GM12878 (cell line): ENCODE measurements around the gene HNF4A. TPM values are rescaled to one million over a fixed set of nuclear protein-coding genes. Genes with fewer than 3 reads are reported as not detected.

ENCODE experiments used
- ATAC-seq: fragments of 200-7000 bp; cut with Tn5 transposase; 3 replicates; pipeline ENCODE4 v1.9.1; 2020; ENCODE audit warnings: mild to moderate bottlenecking, moderate library complexity
- BruUV-seq: library from RNA; stranded (reverse); fragments of 400-500 nt; replicated peaks from 2 replicates; lab custom pipeline; 2021; lab: Mats Ljungman, UMichigan
- CTCF ChIA-PET: fragments of 300-600 bp; sonication (Branson Sonifier 250); formaldehyde crosslinking; extraction: SDS; loops from one replicate; lab custom pipeline; 2021; ENCODE audit warnings: inconsistent platforms; lab: Yijun Ruan, JAX
- POLR2A ChIA-PET: fragments of 350-600 bp; formaldehyde crosslinking; extraction: SDS; loops from one replicate; lab custom pipeline; 2021; ENCODE audit warnings: inconsistent platforms; lab: Charles Lee
- RAD21 ChIA-PET: fragments of 300-600 bp; sonication (Branson Sonifier 250); formaldehyde crosslinking; loops from one replicate; lab custom pipeline; 2023; ENCODE audit warnings: antibody characterized with exemption; ENCODE audit not compliant: unreplicated experiment; lab: Charles Lee
- SMC1A ChIA-PET: fragments of 300-600 bp; sonication (Branson Sonifier 250); formaldehyde crosslinking; loops from one replicate; lab custom pipeline; 2023; ENCODE audit not compliant: unreplicated experiment, uncharacterized antibody; lab: Charles Lee
- DNase-seq: peaks from one replicate; pipeline ENCODE4 v3.0.0-alpha.2; 2011; ENCODE audit warnings: low read depth, low spot score
- FAIRE-seq: peaks from 3 replicates; lab custom pipeline; 2011; peaks lifted over from hg19 to GRCh38; lab: Jason Lieb, UNC
- H2AFZ ChIP-seq: 2 replicates; pipeline ENCODE4 v1.6.0; 2011; ENCODE audit warnings: low read depth, low read length, control low read depth; ENCODE audit not compliant: control insufficient read depth
- H3K27ac ChIP-seq: 2 replicates; pipeline ENCODE4 v1.5.1; 2011; ENCODE audit warnings: control low read depth; ENCODE audit not compliant: control insufficient read depth, insufficient read depth
- H3K27me3 ChIP-seq, 2 experiments: replicated peaks in 1 of 2; 2 replicates each; pipeline versions ENCODE4 v1.6.0 to v1.6.1; 2011; ENCODE audit warnings: low read length in 1 of 2; ENCODE audit not compliant: control insufficient read depth in 2 of 2, insufficient read depth in 2 of 2
- H3K36me3 ChIP-seq, 2 experiments: 2 replicates each; pipeline ENCODE4 v1.5.1; 2011; ENCODE audit warnings: low read length in 1 of 2; ENCODE audit not compliant: control insufficient read depth in 2 of 2, insufficient read depth in 2 of 2
- H3K4me1 ChIP-seq: 2 replicates; pipeline ENCODE4 v1.6.1; 2011; ENCODE audit warnings: mild to moderate bottlenecking, low read length, moderate library complexity, mixed read lengths; ENCODE audit not compliant: control insufficient read depth, insufficient read depth
- H3K4me2 ChIP-seq: 2 replicates; pipeline ENCODE4 v1.6.0; 2011; ENCODE audit warnings: control low read depth; ENCODE audit not compliant: control insufficient read depth, insufficient read depth
- H3K4me3 ChIP-seq: fragments of 200-600 bp; sonication (generic); 2 replicates; pipeline ENCODE4 v1.5.1; 2016
- H3K79me2 ChIP-seq: 2 replicates; pipeline ENCODE4 v1.6.0; 2011; ENCODE audit warnings: low read length; ENCODE audit not compliant: control insufficient read depth, insufficient read depth
- H3K9ac ChIP-seq: 2 replicates; pipeline ENCODE4 v1.8.0; 2011; ENCODE audit warnings: low read length, control low read depth, mixed read lengths; ENCODE audit not compliant: control insufficient read depth, insufficient read depth
- H3K9me3 ChIP-seq: replicated peaks from 3 replicates; pipeline ENCODE4 v1.5.1; 2011; ENCODE audit warnings: mild to moderate bottlenecking, low read length; ENCODE audit not compliant: control insufficient read depth, insufficient read depth
- H4K20me1 ChIP-seq: 2 replicates; pipeline ENCODE4 v1.6.0; 2011; ENCODE audit not compliant: control insufficient read depth, insufficient read depth
- ASH2L ChIP-seq: fragments of 300-600, 200-600 bp; sonication (generic); IDR thresholded peaks from 2 replicates; pipeline ENCODE4 v1.6.1; 2017; ENCODE audit warnings: low read depth, mild to moderate bottlenecking, borderline replicate concordance
- BCL3 ChIP-seq: IDR thresholded peaks from 2 replicates; pipeline ENCODE4 v1.6.1; 2011; ENCODE audit warnings: borderline replicate concordance, low read depth, mild to moderate bottlenecking, moderate library complexity, low read length; ENCODE audit not compliant: insufficient read depth, poor library complexity, severe bottlenecking
- KAT2A ChIP-seq: conservative IDR thresholded peaks from 2 replicates; pipeline ENCODE4 v1.6.1; 2011; ENCODE audit warnings: low read depth, low read length; ENCODE audit not compliant: control insufficient read depth
- NBN ChIP-seq: fragments of 450-650 bp; IDR thresholded peaks from 2 replicates; pipeline ENCODE4 v1.6.1; 2016
- RAD21 ChIP-seq: IDR thresholded peaks from 2 replicates; pipeline ENCODE4 v1.6.1; 2011; ENCODE audit warnings: mild to moderate bottlenecking, low read depth, low read length, moderate library complexity; ENCODE audit not compliant: insufficient read depth
- RB1 ChIP-seq: fragments of 450-650 bp; formaldehyde crosslinking; IDR thresholded peaks from 2 replicates; pipeline ENCODE4 v1.6.1; 2017; ENCODE audit warnings: mild to moderate bottlenecking, borderline replicate concordance
- YY1 ChIP-seq: IDR thresholded peaks from 2 replicates; pipeline ENCODE4 v1.6.1; 2011; ENCODE audit warnings: low read depth, mild to moderate bottlenecking, low read length
- ZNF217 ChIP-seq: fragments of 450-650 bp; IDR thresholded peaks from 2 replicates; pipeline ENCODE4 v1.6.1; 2017; ENCODE audit warnings: antibody characterized with exemption, mild to moderate bottlenecking
- WGBS: methylation state at CpG from one replicate; pipeline ENCODE4 v1.1.6; 2016; ENCODE audit warnings: low lambda C conversion rate; ENCODE audit not compliant: insufficient replicate concordance, insufficient coverage; ENCODE audit errors: missing lambda C conversion rate; 5-methylcytosine and 5-hydroxymethylcytosine counted together
- in situ Hi-C: fragments of 300-500 bp; cut with MboI; formaldehyde crosslinking; loops from 9 replicates; pipeline ENCODE4 v1.14.3; 2018; ENCODE audit warnings: mixed read lengths
- intact Hi-C: fragments of 100-400 bp; cut with micrococcal nuclease; formaldehyde crosslinking; loops from one replicate; pipeline ENCODE4 v1.14.2; 2022; ENCODE audit not compliant: unreplicated experiment
- polyA plus RNA-seq, 11 experiments: library from polyadenylated mRNA; depleted of rRNA in 4 of 11; unstranded in 6 of 11; stranded (reverse) in 5 of 11; fragments of >200 nt; fragmentation: Nextera tagmentation in 4 of 11; fragmentation: Illumina TruSeq in 1 of 11; extraction: Ambion mirVana in 4 of 11; extraction: Trizol in 1 of 11; gene quantifications; 1 replicate in 1 of 11; 2 replicates in 10 of 11; pipeline versions ENCODE4 v1.2.1 to v1.2.3, GENCODE V29; 2011 to 2016; ENCODE audit warnings: inconsistent platforms in 2 of 11, missing spikeins in 2 of 11, low read depth in 1 of 11
- total RNA-seq, 4 experiments: library from RNA; depleted of rRNA in 3 of 4; stranded (reverse); fragments of >200 nt in 3 of 4; fragmentation: Illumina TruSeq in 1 of 4; extraction: Trizol in 1 of 4; gene quantifications; 2 replicates each; pipeline versions ENCODE4 v1.2.1 to v1.2.3, GENCODE V29; 2013 to 2021
- TF ChIP-seq, protein P1 (sequence below): IDR thresholded peaks from 2 replicates; pipeline ENCODE4 v1.6.1; 2011; ENCODE audit warnings: low read depth, low read length, improper control_type of control experiment, borderline replicate concordance
- TF ChIP-seq, protein P2 (sequence below): fragments of 450-650 bp; IDR thresholded peaks from 2 replicates; pipeline ENCODE4 v1.6.1; 2018; ENCODE audit warnings: borderline replicate concordance, mild to moderate bottlenecking; ENCODE audit not compliant: partially characterized antibody
- TF ChIP-seq, protein P3 (sequence below): IDR thresholded peaks from 2 replicates; pipeline ENCODE4 v1.6.1; 2012; ENCODE audit warnings: mild to moderate bottlenecking, low read depth, low read length

The HNF4A gene
- total and polyA plus RNA-seq, 10 of the 15 experiments (the other 5 are each of a cell fraction or from before 2014, with no cell fraction given), result 0.21 TPM; not detected in 9

DNA sequence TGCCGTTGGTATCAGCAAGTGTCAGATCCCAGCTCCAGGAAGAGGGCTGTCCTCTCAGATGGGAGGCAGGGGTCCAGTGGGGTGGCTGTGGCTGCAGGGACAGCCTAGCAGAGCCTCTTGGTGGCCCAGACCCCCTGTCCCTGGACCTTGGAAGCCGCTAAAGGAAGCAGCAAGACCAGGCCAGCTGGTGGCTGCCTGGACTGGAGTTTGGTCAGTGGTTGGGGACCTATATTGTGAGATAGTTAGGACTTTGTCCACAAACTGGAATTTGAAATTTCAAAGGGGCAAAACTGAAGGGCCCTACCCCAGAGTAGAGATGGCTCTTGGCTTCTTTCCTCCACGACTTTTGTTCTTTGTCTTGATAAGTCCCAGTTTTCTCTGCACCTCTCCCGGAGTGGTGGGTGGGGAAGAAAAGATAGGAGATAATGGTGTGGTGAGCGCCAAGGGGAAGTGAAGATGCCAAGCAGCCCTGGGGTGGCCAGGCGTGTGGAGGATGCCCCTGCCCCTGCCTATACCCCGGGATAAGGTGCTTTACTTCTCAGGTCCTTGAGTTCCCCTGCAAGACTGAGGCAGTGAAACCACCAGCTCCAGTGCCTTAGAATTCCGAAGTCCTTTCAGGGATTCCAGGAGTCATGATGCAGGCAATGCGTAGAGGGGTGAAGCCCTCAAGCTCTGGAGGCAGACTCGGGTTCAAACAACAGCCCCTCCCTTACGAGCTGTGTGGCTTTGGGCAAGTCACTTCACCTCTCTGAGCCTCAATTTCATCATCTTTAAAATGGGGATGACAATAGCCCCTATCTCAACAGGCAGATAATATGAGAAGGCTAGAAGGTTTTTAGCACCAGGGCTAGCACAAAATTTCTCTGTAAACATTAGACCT, 40.2 kb downstream of the HNF4A start (continued):
- TF ChIP-seq, protein P1, sequence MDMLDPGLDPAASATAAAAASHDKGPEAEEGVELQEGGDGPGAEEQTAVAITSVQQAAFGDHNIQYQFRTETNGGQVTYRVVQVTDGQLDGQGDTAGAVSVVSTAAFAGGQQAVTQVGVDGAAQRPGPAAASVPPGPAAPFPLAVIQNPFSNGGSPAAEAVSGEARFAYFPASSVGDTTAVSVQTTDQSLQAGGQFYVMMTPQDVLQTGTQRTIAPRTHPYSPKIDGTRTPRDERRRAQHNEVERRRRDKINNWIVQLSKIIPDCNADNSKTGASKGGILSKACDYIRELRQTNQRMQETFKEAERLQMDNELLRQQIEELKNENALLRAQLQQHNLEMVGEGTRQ, result no peak
- TF ChIP-seq BCL3 (no peak), RB1 (no peak), RAD21 (no peak)

GRCh38 chr20:44396369-44397130, 41.1 kb downstream of the HNF4A start:
- ChIA-PET RAD21 (no interaction called here), POLR2A (no interaction called here), SMC1A (interaction anchor here (1.1 kb wide), 1 partner anchor 12 kb away, joined by 3 read pairs; no protein-coding TSS in a partner anchor), CTCF (interaction anchor here (1.9 kb wide), 1 partner anchor 11 kb away, joined by 9 read pairs; no protein-coding TSS in a partner anchor)
- no peak for FAIRE-seq
- Histone ChIP-seq H3K4me1 (no peaks in the 10 kb centered on the region), H3K4me2 (no peak overlapping the region), H3K79me2 (no peaks in the 10 kb centered on the region), H3K27me3 (peaks cover 0 to 8% of the 10 kb centered on the region in 2 experiments; a peak in 3 of 4 replicates), H3K9me3 (no peaks in the 10 kb centered on the region), H3K9ac (no peak overlapping the region), H3K4me3 (no peak overlapping the region), H3K27ac (no peak overlapping the region), H3K36me3 (no peaks in the 10 kb centered on the region), H4K20me1 (no peaks in the 10 kb centered on the region), H2AFZ (no peak overlapping the region)
- in situ Hi-C loops, result no loop called here
- WGBS, result 26% methylated on average over 8 of the region's 8 CpGs
- DNase-seq, result no peak
- BruUV-seq, result no TSS peak
- intact Hi-C loops, result no loop called here
- no peak for ATAC-seq
- TF ChIP-seq ASH2L (no peak), YY1 (no peak), KAT2A (no peak), NBN (no peak), ZNF217 (no peak)
- TF ChIP-seq, protein P2, sequence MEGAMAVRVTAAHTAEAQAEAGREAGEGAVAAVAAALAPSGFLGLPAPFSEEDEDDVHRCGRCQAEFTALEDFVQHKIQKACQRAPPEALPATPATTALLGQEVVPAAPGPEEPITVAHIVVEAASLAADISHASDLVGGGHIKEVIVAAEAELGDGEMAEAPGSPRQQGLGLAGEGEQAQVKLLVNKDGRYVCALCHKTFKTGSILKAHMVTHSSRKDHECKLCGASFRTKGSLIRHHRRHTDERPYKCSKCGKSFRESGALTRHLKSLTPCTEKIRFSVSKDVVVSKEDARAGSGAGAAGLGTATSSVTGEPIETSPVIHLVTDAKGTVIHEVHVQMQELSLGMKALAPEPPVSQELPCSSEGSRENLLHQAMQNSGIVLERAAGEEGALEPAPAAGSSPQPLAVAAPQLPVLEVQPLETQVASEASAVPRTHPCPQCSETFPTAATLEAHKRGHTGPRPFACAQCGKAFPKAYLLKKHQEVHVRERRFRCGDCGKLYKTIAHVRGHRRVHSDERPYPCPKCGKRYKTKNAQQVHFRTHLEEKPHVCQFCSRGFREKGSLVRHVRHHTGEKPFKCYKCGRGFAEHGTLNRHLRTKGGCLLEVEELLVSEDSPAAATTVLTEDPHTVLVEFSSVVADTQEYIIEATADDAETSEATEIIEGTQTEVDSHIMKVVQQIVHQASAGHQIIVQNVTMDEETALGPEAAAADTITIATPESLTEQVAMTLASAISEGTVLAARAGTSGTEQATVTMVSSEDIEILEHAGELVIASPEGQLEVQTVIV, result no peak
- TF ChIP-seq, protein P3, sequence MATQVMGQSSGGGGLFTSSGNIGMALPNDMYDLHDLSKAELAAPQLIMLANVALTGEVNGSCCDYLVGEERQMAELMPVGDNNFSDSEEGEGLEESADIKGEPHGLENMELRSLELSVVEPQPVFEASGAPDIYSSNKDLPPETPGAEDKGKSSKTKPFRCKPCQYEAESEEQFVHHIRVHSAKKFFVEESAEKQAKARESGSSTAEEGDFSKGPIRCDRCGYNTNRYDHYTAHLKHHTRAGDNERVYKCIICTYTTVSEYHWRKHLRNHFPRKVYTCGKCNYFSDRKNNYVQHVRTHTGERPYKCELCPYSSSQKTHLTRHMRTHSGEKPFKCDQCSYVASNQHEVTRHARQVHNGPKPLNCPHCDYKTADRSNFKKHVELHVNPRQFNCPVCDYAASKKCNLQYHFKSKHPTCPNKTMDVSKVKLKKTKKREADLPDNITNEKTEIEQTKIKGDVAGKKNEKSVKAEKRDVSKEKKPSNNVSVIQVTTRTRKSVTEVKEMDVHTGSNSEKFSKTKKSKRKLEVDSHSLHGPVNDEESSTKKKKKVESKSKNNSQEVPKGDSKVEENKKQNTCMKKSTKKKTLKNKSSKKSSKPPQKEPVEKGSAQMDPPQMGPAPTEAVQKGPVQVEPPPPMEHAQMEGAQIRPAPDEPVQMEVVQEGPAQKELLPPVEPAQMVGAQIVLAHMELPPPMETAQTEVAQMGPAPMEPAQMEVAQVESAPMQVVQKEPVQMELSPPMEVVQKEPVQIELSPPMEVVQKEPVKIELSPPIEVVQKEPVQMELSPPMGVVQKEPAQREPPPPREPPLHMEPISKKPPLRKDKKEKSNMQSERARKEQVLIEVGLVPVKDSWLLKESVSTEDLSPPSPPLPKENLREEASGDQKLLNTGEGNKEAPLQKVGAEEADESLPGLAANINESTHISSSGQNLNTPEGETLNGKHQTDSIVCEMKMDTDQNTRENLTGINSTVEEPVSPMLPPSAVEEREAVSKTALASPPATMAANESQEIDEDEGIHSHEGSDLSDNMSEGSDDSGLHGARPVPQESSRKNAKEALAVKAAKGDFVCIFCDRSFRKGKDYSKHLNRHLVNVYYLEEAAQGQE, result peak; percentile 72; the same call in 1 of the 2 replicates
